Calu3 (cell line): ENCODE results near the gene CLEC4F. TPM values are rescaled to one million over a fixed set of nuclear protein-coding genes. Genes with fewer than 3 reads are reported as not detected.

Source experiments
- BruUV-seq: library from RNA; stranded (reverse); fragments of 400-500 nt; replicated peaks from 2 replicates; lab custom pipeline; 2021; lab: Mats Ljungman, UMichigan
- CTCF ChIA-PET: fragments of 300-600 bp; sonication (Branson Sonifier 250); formaldehyde crosslinking; loops from one replicate; lab custom pipeline; 2022; ENCODE audit warnings: antibody characterized with exemption; lab: Charles Lee
- DNase-seq: peaks from one replicate; pipeline ENCODE4 v3.0.0; 2022
- H3K27ac Mint-ChIP-seq: one replicate; pipeline ENCODE4 v1.8.0; 2022; ENCODE audit warnings: mixed read lengths; ENCODE audit not compliant: unreplicated experiment
- H3K27me3 Mint-ChIP-seq: one replicate; pipeline ENCODE4 v1.8.0; 2022; ENCODE audit warnings: mixed read lengths; ENCODE audit not compliant: unreplicated experiment
- H3K36me3 Mint-ChIP-seq: one replicate; pipeline ENCODE4 v1.8.0; 2022; ENCODE audit warnings: mild to moderate bottlenecking, moderate library complexity, mixed read lengths; ENCODE audit not compliant: insufficient read depth, unreplicated experiment
- H3K4me1 Mint-ChIP-seq: one replicate; pipeline ENCODE4 v1.8.0; 2022; ENCODE audit warnings: mild to moderate bottlenecking, low read depth, mixed read lengths; ENCODE audit not compliant: unreplicated experiment
- H3K4me3 Mint-ChIP-seq: one replicate; pipeline ENCODE4 v1.8.0; 2022; ENCODE audit warnings: mild to moderate bottlenecking, low read depth, moderate library complexity, mixed read lengths; ENCODE audit not compliant: unreplicated experiment
- H3K9me3 Mint-ChIP-seq: one replicate; pipeline ENCODE4 v1.8.0; 2022; ENCODE audit warnings: low read depth, mixed read lengths; ENCODE audit not compliant: unreplicated experiment
- intact Hi-C: fragments of 100-400 bp; cut with micrococcal nuclease; formaldehyde crosslinking; loops from one replicate; pipeline ENCODE4 v1.10.0; 2022; ENCODE audit not compliant: unreplicated experiment
- total RNA-seq: library from RNA; stranded (reverse); gene quantifications from 2 replicates; pipeline ENCODE4 v1.2.3, GENCODE V29; 2022
- TF ChIP-seq, protein P1 (sequence below): fragments of 200-600 bp; IDR thresholded peaks from one replicate; pipeline ENCODE4 v1.8.0; 2022; ENCODE audit warnings: antibody characterized with exemption; ENCODE audit not compliant: unreplicated experiment

CLEC4F gene
- total RNA-seq, 1 experiment from 2014 or later = not detected

DNA sequence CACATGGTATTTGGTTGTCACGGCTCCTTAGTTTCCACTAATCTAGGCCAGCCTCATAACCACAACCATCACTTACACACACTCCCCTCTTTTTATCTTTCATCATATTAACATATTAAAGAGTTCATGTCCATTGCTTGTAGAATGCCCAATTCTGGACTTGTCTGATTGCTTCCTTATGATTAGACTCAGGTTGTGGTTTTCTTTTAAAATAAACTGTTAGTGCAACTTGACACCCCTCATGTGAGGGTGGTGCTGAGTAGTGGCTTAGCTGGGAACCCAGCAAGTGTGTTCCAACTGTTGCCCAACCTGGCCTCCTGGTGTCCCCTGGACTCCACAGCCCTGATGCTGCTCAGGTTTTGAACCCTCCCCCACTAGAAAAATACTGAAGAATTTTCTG, 35.3 kb upstream of the CLEC4F start:
- CTCF ChIA-PET = no interaction called here
- no peak for DNase-seq
- BruUV-seq = no TSS peak
- Mint-ChIP-seq H3K4me3 (no peak overlapping the region), H3K36me3 (no peaks in the 10 kb centered on the region), H3K4me1 (no peaks in the 10 kb centered on the region), H3K27me3 (peaks cover 99% of the 10 kb centered on the region), H3K9me3 (no peaks in the 10 kb centered on the region), H3K27ac (no peak overlapping the region)
- intact Hi-C loops = no loop called here
- TF ChIP-seq, protein P1, sequence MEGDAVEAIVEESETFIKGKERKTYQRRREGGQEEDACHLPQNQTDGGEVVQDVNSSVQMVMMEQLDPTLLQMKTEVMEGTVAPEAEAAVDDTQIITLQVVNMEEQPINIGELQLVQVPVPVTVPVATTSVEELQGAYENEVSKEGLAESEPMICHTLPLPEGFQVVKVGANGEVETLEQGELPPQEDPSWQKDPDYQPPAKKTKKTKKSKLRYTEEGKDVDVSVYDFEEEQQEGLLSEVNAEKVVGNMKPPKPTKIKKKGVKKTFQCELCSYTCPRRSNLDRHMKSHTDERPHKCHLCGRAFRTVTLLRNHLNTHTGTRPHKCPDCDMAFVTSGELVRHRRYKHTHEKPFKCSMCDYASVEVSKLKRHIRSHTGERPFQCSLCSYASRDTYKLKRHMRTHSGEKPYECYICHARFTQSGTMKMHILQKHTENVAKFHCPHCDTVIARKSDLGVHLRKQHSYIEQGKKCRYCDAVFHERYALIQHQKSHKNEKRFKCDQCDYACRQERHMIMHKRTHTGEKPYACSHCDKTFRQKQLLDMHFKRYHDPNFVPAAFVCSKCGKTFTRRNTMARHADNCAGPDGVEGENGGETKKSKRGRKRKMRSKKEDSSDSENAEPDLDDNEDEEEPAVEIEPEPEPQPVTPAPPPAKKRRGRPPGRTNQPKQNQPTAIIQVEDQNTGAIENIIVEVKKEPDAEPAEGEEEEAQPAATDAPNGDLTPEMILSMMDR = no peak

DNA sequence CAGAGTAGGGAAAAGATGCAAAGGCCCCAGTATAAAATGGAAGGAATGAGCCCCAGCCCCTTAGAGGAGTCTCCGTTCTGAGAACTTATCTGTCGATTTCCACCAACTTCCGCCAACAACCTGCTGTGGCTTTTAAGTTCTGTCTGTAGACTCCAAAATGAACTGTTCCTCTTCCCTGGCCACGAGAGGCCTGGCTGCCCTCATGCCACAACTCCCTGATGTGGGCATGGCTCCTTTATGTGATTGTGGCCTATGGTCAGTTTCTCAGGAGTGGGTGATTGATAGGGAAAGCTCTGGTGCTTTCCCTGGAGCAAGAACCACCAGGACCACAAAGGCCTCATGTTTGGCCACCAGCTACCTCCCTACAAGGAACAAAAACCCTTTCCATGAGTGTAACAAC, 34.0 kb upstream of the CLEC4F start:
- Mint-ChIP-seq H3K27me3 (peaks cover 99% of the 10 kb centered on the region), H3K4me1 (no peaks in the 10 kb centered on the region), H3K36me3 (no peaks in the 10 kb centered on the region), H3K27ac (no peak overlapping the region), H3K9me3 (no peaks in the 10 kb centered on the region), H3K4me3 (no peak overlapping the region)
- BruUV-seq = no TSS peak
- TF ChIP-seq, protein P1 = no peak
- intact Hi-C loops = no loop called here
- CTCF ChIA-PET = no interaction called here
- no peak for DNase-seq

DNA sequence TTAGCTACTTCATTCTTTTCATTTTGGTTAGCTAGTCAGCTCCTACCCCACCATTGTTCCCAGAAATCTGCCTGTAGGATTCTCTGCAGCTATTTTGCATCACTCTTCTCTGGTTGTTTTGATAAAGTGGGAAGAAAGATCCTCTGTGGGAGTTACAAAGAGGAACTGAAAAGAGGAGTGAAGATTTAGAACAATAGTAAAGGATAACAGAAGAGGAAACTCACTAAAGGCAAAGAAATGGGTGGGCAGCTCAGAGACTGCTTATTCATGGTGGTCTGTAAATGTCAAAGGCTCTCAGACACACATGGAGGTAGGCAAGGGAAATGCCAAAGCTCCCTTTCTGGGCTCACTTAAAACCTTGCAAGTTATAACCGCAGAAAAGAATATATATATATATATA, 32.4 kb upstream of the CLEC4F start:
- CTCF ChIA-PET = no interaction called here

DNA sequence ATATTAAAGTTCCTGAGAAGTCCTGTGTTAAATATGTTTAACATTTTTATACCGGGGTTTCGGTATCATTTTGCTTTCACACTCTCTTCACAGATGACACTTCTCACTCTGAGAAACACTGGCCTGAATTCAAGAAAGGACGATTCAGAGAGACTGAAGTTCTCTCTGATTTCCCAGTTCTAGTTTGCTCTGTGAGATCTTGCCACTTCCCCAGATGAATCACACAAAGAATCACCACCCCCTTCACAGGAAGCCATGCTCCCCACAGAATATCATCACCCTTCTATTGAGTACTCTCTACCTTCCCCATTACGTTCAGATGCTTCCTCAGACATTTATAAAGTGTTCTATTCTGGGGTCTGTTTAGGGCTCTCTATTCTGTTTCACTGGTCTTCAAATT, 31.3 kb upstream of the CLEC4F start:
- Mint-ChIP-seq H3K36me3 (no peaks in the 10 kb centered on the region), H3K27ac (no peak overlapping the region), H3K4me1 (no peaks in the 10 kb centered on the region), H3K27me3 (peaks cover 99% of the 10 kb centered on the region), H3K9me3 (no peaks in the 10 kb centered on the region), H3K4me3 (no peak overlapping the region)
- intact Hi-C loops = no loop called here
- no peak for DNase-seq
- CTCF ChIA-PET = no interaction called here
- no TSS peak for BruUV-seq
- TF ChIP-seq, protein P1 = no peak

More for the DNA sequence above, 32.4 kb upstream of the CLEC4F start:
- H3K27ac Mint-ChIP-seq = no peak overlapping the region
- H3K4me3 Mint-ChIP-seq = no peak overlapping the region
- H3K4me1 Mint-ChIP-seq = no peaks in the 10 kb centered on the region
- no peaks in the 10 kb centered on the region for H3K9me3 Mint-ChIP-seq
- no peaks in the 10 kb centered on the region for H3K36me3 Mint-ChIP-seq
- no TSS peak for BruUV-seq
- peaks cover 99% of the 10 kb centered on the region for H3K27me3 Mint-ChIP-seq
- intact Hi-C loops = no loop called here
- TF ChIP-seq, protein P1 = no peak
- no peak for DNase-seq

DNA sequence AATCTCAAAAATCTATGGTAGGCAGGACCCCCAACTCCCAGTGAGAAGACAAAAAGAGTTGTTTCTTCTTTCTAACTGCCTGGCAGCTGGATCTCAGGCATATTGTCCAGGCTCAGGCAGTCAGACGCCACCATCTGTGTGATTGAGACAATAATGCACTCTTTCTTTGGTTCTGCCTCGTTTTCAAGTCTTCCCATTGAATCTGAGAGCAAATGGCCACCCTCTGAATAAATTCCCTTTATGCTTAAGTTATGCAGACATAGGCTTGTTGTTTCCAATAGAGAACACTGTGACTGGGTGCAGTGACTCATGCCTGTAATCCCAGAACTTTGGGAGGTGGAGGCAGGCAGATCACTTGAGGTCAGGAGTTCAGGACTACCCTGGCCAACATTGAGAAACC, 30.5 kb upstream of the CLEC4F start:
- intact Hi-C loops = no loop called here
- H3K36me3 Mint-ChIP-seq = no peaks in the 10 kb centered on the region
- no peaks in the 10 kb centered on the region for H3K9me3 Mint-ChIP-seq
- H3K27me3 Mint-ChIP-seq = peaks cover 99% of the 10 kb centered on the region
- H3K4me3 Mint-ChIP-seq = no peak overlapping the region
- no TSS peak for BruUV-seq
- no peak for DNase-seq
- H3K27ac Mint-ChIP-seq = no peak overlapping the region
- CTCF ChIA-PET = no interaction called here
- no peaks in the 10 kb centered on the region for H3K4me1 Mint-ChIP-seq
- TF ChIP-seq, protein P1 = no peak
